Urinary bladder (tissue), 4 donors: Measurements from ENCODE around the gene PYROXD2. TPM values are rescaled to one million over a fixed set of nuclear protein-coding genes. Genes with fewer than 3 reads are reported as not detected.

Experiments used
- DNase-seq: peaks from one replicate; pipeline ENCODE4 v3.0.0-alpha.2; 2015; ENCODE audit errors: extremely low spot score
- H3K27ac ChIP-seq: one replicate; pipeline ENCODE4 v1.5.1; 2013; ENCODE audit warnings: low read depth, mild to moderate bottlenecking, moderate library complexity
- H3K36me3 ChIP-seq: one replicate; pipeline ENCODE4 v1.6.1; 2013; ENCODE audit warnings: mild to moderate bottlenecking, moderate library complexity; ENCODE audit not compliant: insufficient read depth
- H3K4me1 ChIP-seq: one replicate; pipeline ENCODE4 v1.6.1; 2013; ENCODE audit warnings: mild to moderate bottlenecking, moderate library complexity; ENCODE audit not compliant: insufficient read depth
- H3K4me3 ChIP-seq: one replicate; pipeline ENCODE4 v1.5.1; 2013; ENCODE audit warnings: low read depth, low read length
- WGBS: extraction: QIAGEN DNeasy Blood & Tissue Kit; methylation state at CpG from one replicate; pipeline ENCODE4 v1.1.7; 2013; 5-methylcytosine and 5-hydroxymethylcytosine counted together
- polyA plus RNA-seq: library from polyadenylated mRNA; stranded (reverse); fragments of 200-250 nt; gene quantifications from one replicate; pipeline ENCODE4 v1.2.3, GENCODE V29; 2013
- total RNA-seq: library from RNA; depleted of rRNA; stranded (reverse); fragments of >200 nt; gene quantifications from one replicate; pipeline ENCODE4 v1.2.3, GENCODE V29; 2014
- donor health status: healthy with polysubstance abuse.
- donor health status: healthy.

The PYROXD2 gene
- total and polyA plus RNA-seq, 2 donors: 8.9 to 15.0 TPM

DNA sequence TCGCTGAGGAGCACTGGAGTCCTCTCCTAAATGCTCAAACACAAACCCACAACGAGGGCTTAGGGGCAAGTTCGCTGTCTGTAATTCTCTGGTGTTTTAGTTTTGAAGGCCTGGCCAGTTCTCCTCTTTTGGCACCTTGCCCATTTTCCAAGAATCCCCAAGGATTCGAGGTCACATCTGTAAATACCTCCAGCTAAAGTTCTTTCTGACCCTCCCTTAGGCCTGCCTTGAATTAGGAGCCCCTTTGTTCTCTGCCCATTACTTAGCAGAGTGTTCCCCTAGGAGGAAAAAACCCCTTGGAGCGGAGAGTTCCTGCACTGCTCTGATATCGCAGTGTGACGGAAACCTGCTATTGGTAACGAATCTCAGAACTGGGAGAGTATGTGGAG is 743 bp upstream of the PYROXD2 start:
- DNase-seq: no peak
- Histone ChIP-seq H3K27ac (no peak overlapping the region), H3K36me3 (no peaks in the 10 kb centered on the region), H3K4me1 (no peaks in the 10 kb centered on the region), H3K4me3 (no peak overlapping the region)
- 62% methylated on average over 8 of the region's 8 CpGs for WGBS

- 31% methylated on average over 3 of the region's 3 CpGs for WGBS
- Histone ChIP-seq H3K4me3 (peak overlapping the region; percentile 58), H3K4me1 (no peaks in the 10 kb centered on the region), H3K36me3 (no peaks in the 10 kb centered on the region), H3K27ac (peak overlapping the region; percentile 90)
- no peak for DNase-seq
These were observed 427 bp downstream of the PYROXD2 start for GRCh38 chr10:98414578-98414931.

DNA sequence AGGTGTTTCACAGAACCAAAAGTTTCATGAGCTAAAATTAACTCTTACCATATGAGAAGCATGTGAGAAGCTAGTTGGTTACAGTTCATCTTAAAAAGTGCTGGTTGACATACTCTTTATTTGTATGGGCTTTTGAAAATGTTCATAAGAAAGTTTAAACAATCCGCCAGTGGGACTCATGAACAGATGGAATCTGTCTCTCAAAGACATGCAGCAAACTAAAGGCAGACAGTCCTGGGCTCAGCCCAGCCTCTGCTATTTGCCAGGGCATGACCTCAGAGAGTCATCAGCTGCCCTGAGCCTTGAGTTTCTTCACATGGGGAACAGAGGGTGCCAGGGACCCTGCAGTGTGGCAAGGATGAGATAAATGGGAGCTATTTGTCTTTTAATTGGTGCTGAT is 3.2 kb downstream of the PYROXD2 start:
- Histone ChIP-seq H3K4me3 (no peak overlapping the region), H3K36me3 (no peaks in the 10 kb centered on the region), H3K27ac (no peak overlapping the region), H3K4me1 (no peaks in the 10 kb centered on the region)
- WGBS: 38% methylated on average over 1 of the region's 1 CpG
- DNase-seq: no peak

DNA sequence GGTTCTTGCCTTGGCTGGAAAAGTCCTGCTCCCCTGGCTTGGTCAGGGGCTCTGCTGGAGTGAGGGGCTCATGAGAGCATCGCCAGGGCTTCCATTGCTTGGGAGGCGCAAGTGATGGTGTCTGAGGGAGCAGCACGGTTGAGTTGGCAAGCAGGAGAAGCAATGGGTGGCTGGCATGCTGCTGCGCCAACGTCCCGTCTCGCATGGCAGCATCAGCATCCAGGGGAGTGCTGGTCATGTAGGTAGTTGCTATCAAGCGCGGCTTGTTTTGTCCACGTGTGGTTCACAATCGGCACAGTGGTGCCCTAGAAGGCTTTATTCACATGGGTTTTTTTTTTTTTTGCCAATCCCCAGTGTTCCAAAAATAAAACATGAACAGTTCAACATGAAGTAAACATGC is 3.8 kb downstream of the PYROXD2 start:
- no peaks in the 10 kb centered on the region for H3K4me1 ChIP-seq
- no peak overlapping the region for H3K4me3 ChIP-seq
- WGBS: 87% methylated on average over 11 of the region's 11 CpGs
- no peak overlapping the region for H3K27ac ChIP-seq
- no peaks in the 10 kb centered on the region for H3K36me3 ChIP-seq
- DNase-seq: no peak

GRCh38 chr10:98410759-98411158 is 4.2 kb downstream of the PYROXD2 start:
- WGBS: 87% methylated on average over 10 of the region's 10 CpGs
- DNase-seq: no peak
- Histone ChIP-seq H3K4me1 (no peaks in the 10 kb centered on the region), H3K36me3 (no peaks in the 10 kb centered on the region), H3K4me3 (no peak overlapping the region), H3K27ac (no peak overlapping the region)

- no peak for DNase-seq
- 99% methylated on average over 4 of the region's 4 CpGs for WGBS
- no peaks in the 10 kb centered on the region for H3K4me1 ChIP-seq
- no peak overlapping the region for H3K27ac ChIP-seq
- no peak overlapping the region for H3K4me3 ChIP-seq
- no peaks in the 10 kb centered on the region for H3K36me3 ChIP-seq
These were observed 4.7 kb downstream of the PYROXD2 start for GRCh38 chr10:98410135-98410743.

GRCh38 chr10:98408799-98409198 is 6.2 kb downstream of the PYROXD2 start:
- WGBS: 92% methylated on average over 4 of the region's 4 CpGs

DNA sequence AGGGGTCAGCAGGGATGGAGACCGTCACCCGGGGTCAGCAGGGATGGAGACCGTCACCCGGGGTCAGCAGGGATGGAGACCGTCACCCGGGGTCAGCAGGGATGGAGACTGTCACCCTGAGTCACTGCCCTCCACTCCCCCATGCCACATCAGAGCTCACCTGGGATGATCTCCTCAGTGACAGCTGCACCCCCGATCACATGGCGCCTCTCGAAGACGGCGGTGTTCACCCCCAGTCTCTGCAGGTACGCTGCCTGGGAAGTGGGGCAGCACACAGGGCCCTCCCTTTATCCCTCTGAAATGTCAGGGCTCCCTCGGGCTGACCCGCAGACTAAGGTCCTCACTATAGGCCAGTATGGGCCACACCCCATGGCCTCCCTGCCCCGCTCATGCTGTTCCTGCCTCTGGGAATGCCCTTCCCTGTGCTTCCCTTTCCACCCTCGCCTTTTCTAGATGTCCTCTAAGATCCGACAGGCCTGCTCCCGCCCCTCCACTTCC is 7.2 kb downstream of the PYROXD2 start:
- no peak for DNase-seq
- Histone ChIP-seq H3K27ac (no peak overlapping the region), H3K4me3 (no peak overlapping the region), H3K4me1 (no peaks in the 10 kb centered on the region), H3K36me3 (peaks cover 1% of the 10 kb centered on the region)
- 97% methylated on average over 18 of the region's 18 CpGs for WGBS

More at GRCh38 chr10:98408799-98409198, 6.2 kb downstream of the PYROXD2 start:
- no peak for DNase-seq
- no peaks in the 10 kb centered on the region for H3K4me1 ChIP-seq
- peaks cover 1% of the 10 kb centered on the region for H3K36me3 ChIP-seq
- H3K27ac ChIP-seq: no peak overlapping the region
- no peak overlapping the region for H3K4me3 ChIP-seq

DNA sequence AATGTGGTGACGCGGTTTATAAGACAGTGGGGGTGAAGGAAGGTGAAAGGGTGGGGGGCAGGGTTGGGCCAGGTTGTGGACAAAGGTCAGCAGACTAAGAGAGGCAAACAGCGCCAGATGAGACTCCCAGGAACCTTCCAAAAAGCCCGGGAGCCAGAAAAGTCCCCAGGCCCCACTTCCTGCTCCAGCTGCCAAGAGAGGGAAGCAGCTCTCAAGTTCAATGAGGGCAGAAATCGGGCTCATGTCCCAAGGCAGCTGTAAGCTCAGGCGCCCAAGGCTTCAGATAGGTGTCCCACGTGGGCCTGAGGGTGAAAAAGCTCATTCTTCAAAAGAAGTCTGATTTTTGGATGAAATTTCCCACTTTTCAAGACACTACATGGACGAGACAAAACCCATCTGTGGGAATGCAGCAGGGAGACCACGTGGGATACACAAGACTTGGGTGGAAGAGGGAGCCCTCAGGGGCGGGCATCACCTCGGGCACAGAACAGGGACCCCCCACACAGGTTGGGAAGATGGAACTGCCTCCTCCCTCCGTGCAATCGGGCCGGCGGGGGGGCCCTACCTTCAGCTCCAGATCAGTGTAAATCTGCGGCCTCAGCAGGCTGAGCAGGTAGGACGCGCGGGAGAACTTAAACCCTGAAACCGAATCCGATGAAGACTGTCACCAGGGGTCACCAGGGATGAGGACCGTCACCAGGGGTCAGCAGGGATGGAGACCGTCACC is 7.8 kb downstream of the PYROXD2 start:
- 85% methylated on average over 23 of the region's 23 CpGs for WGBS
- no peak for DNase-seq
- no peaks in the 10 kb centered on the region for H3K4me1 ChIP-seq
- H3K4me3 ChIP-seq: no peak overlapping the region
- H3K36me3 ChIP-seq: peaks cover 1% of the 10 kb centered on the region
- no peak overlapping the region for H3K27ac ChIP-seq

GRCh38 chr10:98405422-98405821 is 9.6 kb downstream of the PYROXD2 start:
- no peak for DNase-seq
- 68% methylated on average over 12 of the region's 12 CpGs for WGBS

GRCh38 chr10:98404571-98405359 is 10.2 kb downstream of the PYROXD2 start:
- Histone ChIP-seq H3K36me3 (peaks cover 1% of the 10 kb centered on the region), H3K27ac (peak overlapping the region; percentile 40), H3K4me1 (no peaks in the 10 kb centered on the region), H3K4me3 (no peak overlapping the region)
- WGBS: 46% methylated on average over 8 of the region's 8 CpGs
- DNase-seq: no peak

More at GRCh38 chr10:98405422-98405821, 9.6 kb downstream of the PYROXD2 start:
- Histone ChIP-seq H3K36me3 (peaks cover 1% of the 10 kb centered on the region), H3K4me1 (no peaks in the 10 kb centered on the region), H3K4me3 (no peak overlapping the region), H3K27ac (peak overlapping the region; percentile 16)

DNA sequence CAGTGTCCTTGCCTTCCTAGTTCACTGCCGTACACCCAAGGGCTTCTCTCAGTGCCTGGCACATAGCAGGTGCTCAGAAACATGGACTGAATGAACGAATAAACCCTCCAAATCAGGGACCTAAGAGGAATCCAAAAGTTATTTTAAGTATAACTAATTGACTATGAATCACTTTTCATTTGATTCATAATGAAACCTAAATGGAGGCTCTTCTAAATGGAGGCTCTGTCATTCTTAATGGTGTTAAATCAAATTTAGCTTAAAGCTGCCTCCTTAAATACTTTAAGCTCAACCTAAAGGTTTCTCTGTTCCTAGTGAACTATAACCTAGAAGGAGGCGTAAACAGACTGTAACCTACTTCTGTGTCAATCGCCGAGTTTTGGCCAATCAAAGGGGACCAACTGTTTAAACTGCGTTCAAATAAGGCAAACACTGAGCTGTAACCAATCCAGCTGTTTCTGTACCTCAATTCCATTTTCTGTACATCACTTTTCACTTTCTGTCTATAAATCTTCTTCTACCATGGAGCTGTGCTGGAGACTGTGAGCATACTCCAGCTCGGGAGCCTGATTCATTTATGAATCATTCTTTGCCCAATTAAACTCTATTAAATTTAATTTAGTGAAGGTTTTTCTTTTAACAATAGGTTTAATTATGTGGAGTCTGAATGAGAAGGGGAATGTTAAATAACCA is 11.0 kb downstream of the PYROXD2 start:
- WGBS: 78% methylated on average over 7 of the region's 7 CpGs
- Histone ChIP-seq H3K4me3 (no peak overlapping the region), H3K27ac (peak overlapping the region; percentile 24), H3K4me1 (no peaks in the 10 kb centered on the region), H3K36me3 (peaks cover 1% of the 10 kb centered on the region)
- DNase-seq: no peak

DNA sequence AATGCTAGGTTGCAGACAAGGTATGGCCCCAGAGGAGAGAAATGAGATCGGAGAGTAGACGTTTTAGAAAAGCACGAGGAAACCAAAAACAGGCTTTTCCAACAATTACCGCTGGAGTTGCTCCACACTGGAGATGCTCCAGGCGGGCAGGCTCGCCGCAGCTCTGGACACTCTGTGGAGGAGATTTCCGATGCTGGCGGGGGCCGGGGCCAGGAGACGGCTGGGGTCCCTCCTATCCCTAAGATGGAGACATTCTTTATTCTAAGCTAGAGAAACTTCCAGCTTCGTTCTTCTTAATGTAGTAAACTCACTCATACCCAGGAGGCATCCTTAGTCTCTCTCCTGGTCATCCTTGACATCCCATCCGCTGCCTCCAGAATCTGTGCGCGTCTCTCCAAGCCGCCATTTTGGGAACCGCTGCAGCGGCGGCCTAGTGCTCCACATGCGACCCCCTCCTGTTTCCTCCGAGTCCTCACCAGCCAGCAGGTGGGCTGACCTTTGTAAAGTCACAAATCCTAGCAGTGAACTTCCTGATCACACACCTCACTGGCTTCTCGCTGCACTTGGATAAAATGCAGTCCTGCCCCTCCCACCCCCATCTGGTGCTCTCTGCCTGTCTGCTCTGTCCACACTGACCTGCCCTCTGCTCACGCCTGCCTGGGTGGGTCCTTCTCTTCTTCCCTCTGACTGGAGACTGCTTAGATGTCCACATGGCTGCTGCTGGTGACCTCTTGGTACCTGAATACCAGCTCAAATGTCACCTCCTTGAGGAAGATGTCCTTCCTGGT is 11.9 kb downstream of the PYROXD2 start:
- Histone ChIP-seq H3K4me3 (no peak overlapping the region), H3K4me1 (no peaks in the 10 kb centered on the region), H3K27ac (peak overlapping the region; percentile 24), H3K36me3 (peaks cover 1% of the 10 kb centered on the region)
- 97% methylated on average over 23 of the region's 23 CpGs for WGBS
- no peak for DNase-seq
